ENCODE results near the gene MPP4.
"Not testable (repeated sequence)": the region's sequence is repeated elsewhere in the genome, so short reads cannot be mapped to it uniquely, and the experiment has no call there.

Gene MPP4

GRCh38 chr2:201673546-201673945, 24.9 kb downstream of the MPP4 start:
- no peak for DNase-seq (ENCODE audit: low spot score)
- FAIRE-seq = no peak

- not testable (repeated sequence) for FAIRE-seq; DNase-seq (ENCODE audit: low spot score)
These were observed 27.2 kb downstream of the MPP4 start for GRCh38 chr2:201671205-201671604.

- no peak for DNase-seq (ENCODE audit: low spot score)
- no peak for FAIRE-seq
These were observed 28.6 kb downstream of the MPP4 start for GRCh38 chr2:201669865-201670264.

- FAIRE-seq (no peak), DNase-seq (ENCODE audit: low spot score) (no peak)
These were observed 30.0 kb downstream of the MPP4 start for GRCh38 chr2:201668402-201668910.

GRCh38 chr2:201664334-201664733, 34.1 kb downstream of the MPP4 start:
- FAIRE-seq = no peak
- no peak for DNase-seq (ENCODE audit: low spot score)

GRCh38 chr2:201661366-201661765, 37.1 kb downstream of the MPP4 start:
- no peak for FAIRE-seq
- DNase-seq (ENCODE audit: low spot score) = no peak

- FAIRE-seq (no peak), DNase-seq (ENCODE audit: low spot score) (no peak)
These were observed 38.0 kb downstream of the MPP4 start for GRCh38 chr2:201660293-201660895.

- DNase-seq (ENCODE audit: low spot score) (no peak), FAIRE-seq (no peak)
These were observed 41.7 kb downstream of the MPP4 start for GRCh38 chr2:201656740-201657139.

- no peak for DNase-seq (ENCODE audit: low spot score)
- no peak for FAIRE-seq
These were observed 42.3 kb downstream of the MPP4 start for GRCh38 chr2:201656102-201656501.

- no peak for FAIRE-seq
- DNase-seq (ENCODE audit: low spot score) = no peak
These were observed 43.6 kb downstream of the MPP4 start for GRCh38 chr2:201654616-201655384.

- FAIRE-seq (no peak), DNase-seq (ENCODE audit: low spot score) (no peak)
These were observed 45.2 kb downstream of the MPP4 start for GRCh38 chr2:201653221-201653620.

- FAIRE-seq (no peak), DNase-seq (ENCODE audit: low spot score) (no peak)
These were observed 49.0 kb downstream of the MPP4 start for GRCh38 chr2:201649442-201649841.

- DNase-seq (ENCODE audit: low spot score) (no peak), FAIRE-seq (no peak)
These were observed 51.0 kb downstream of the MPP4 start for GRCh38 chr2:201647431-201647830.

- DNase-seq (ENCODE audit: low spot score) (no peak), FAIRE-seq (no peak)
These were observed 54.4 kb downstream of the MPP4 start for GRCh38 chr2:201644001-201644400.

- DNase-seq (ENCODE audit: low spot score) = peak; percentile 68
- FAIRE-seq = no peak
These were observed 55.1 kb downstream of the MPP4 start, which contains the start of gene TMEM237 for GRCh38 chr2:201643216-201643890. TMEM237 (minus strand) TSS chr2:201643503; CDS start chr2:201643400, 103 bp downstream.

GRCh38 chr2:201642579-201643215, 55.7 kb downstream of the MPP4 start:
- DNase-seq (ENCODE audit: low spot score) (peak; percentile 91), FAIRE-seq (no peak)

- no peak for FAIRE-seq
- no peak for DNase-seq (ENCODE audit: low spot score)
These were observed 56.3 kb downstream of the MPP4 start for GRCh38 chr2:201642086-201642578.

- FAIRE-seq = no peak
These were observed 59.2 kb downstream of the MPP4 start for GRCh38 chr2:201639205-201639604.

GRCh38 chr2:201638326-201638725, 60.1 kb downstream of the MPP4 start:
- DNase-seq (ENCODE audit: low spot score) = no peak
- no peak for FAIRE-seq

More at GRCh38 chr2:201639205-201639604, 59.2 kb downstream of the MPP4 start:
- no peak for DNase-seq (ENCODE audit: low spot score)

- DNase-seq (ENCODE audit: low spot score) (no peak), FAIRE-seq (no peak)
These were observed 64.7 kb downstream of the MPP4 start for GRCh38 chr2:201633661-201634249.

GRCh38 chr2:201631041-201631440, 67.4 kb downstream of the MPP4 start:
- DNase-seq (ENCODE audit: low spot score) (no peak), FAIRE-seq (no peak)
